HG02943 (cell line): Measurements from ENCODE around the gene TBC1D22A.

Experiments used
- ATAC-seq: cut with Tn5 transposase; IDR thresholded peaks from one replicate; pipeline ENCODE4 v1.9.1; 2021; ENCODE audit warnings: mild to moderate bottlenecking, low read depth, moderate library complexity; ENCODE audit not compliant: unreplicated experiment

The TBC1D22A gene

GRCh38 chr22:47035425-47035881 lies 273.0 kb downstream of the TBC1D22A start:
- ATAC-seq: no peak

GRCh38 chr22:47036352-47036751 lies 273.9 kb downstream of the TBC1D22A start:
- no peak for ATAC-seq

GRCh38 chr22:47036936-47037485 lies 274.6 kb downstream of the TBC1D22A start:
- ATAC-seq: no peak

DNA sequence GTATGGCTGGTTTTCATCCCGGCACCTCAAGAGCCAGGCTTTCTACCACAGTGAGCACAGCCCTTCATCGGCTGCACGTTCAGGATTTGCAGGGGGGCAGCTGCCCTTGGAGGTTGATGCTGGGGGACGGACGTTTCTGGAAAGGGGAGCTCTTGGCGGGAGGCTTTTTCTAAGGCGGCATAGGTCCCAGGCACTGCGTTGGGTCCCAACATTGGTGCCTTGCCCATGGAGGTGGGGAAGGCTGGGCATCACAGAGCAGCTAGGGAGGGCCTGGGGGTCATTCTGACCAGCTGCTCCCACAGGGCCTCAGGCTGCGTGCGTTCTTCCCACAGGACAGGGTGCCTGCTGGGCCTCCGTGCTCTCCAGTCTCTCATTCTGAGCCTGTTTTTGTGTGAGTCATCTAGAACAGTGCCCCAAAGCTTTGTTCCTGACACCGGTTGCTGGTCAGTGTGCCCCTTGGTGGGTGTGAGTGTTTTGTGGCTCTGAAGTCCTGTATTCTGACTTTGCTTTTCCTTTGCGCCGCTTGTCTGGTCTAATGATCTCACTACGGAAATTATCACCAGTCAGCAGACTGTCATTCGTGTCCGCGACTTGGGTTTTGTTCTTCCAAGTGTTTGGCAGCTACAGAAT lies 275.9 kb downstream of the TBC1D22A start:
- ATAC-seq: no peak

- ATAC-seq: no peak
These were observed 276.9 kb downstream of the TBC1D22A start for GRCh38 chr22:47039356-47039755.

GRCh38 chr22:47040486-47041270 lies 278.2 kb downstream of the TBC1D22A start:
- no peak for ATAC-seq

GRCh38 chr22:47041271-47042115 lies 279.0 kb downstream of the TBC1D22A start:
- ATAC-seq: no peak

DNA sequence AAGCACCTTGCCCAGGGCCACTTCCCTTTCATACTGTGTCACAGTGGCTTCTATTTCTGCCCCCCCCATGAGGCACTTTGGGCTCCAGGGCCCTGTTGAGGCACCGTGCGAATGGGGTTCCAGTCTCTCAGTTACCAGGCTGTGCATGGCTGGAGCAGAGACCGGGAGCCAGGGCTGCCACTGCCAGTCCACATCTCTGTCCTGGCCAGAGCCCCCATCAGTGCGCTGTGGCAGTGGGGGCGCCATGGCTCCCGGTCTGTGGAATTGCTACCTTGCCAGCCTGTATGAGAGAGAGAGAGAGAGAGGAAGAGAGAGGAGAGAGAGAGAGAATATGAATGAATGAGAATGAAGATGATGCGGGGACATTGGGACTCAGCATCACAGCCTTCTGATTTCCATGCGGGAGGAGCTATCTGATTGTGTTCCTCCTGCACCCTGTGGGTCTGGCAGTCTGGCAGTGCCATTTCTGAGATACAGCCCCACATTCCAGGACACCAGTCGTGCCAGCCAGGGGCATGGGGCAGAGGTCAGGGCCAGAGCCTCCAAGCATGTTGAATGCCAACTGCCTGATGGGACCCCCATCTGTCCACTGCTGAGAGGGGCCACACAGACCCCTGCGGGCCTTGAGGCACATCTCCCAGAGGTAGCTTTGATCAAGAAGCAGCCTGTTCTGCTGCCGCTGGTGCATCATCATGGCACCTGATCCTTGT lies 279.8 kb downstream of the TBC1D22A start:
- ATAC-seq: no peak

DNA sequence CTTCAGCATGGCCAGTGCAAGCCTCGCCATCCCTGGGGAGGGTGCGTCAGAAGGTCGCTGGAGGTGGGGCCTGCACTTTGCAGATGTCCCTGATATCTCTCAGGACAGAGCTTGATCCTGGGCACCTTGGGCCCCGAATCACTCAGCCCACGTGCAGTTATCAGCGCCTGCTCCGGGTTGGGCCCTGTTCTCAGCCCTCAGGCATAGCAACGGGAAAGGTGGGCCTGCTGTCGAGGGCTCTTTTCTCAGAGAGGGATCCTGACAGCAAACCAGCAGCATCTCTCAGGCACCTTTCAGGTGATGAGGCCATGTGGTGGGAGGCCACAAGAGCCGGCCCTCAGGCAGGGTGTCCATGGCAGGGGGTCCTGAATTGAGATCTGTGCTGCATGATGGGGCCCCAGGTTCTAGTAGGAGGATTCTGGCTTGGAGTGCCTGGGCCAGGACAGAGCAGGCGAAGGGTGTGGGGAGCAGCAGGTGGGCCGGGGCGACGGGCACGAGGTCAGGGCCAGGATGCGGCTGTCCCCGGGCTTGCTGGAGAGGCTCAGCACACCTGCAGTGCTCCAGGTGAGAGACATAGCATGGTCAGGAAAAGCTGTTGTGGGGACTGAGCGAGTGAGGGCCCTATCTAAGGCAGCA lies 280.5 kb downstream of the TBC1D22A start:
- no peak for ATAC-seq

DNA sequence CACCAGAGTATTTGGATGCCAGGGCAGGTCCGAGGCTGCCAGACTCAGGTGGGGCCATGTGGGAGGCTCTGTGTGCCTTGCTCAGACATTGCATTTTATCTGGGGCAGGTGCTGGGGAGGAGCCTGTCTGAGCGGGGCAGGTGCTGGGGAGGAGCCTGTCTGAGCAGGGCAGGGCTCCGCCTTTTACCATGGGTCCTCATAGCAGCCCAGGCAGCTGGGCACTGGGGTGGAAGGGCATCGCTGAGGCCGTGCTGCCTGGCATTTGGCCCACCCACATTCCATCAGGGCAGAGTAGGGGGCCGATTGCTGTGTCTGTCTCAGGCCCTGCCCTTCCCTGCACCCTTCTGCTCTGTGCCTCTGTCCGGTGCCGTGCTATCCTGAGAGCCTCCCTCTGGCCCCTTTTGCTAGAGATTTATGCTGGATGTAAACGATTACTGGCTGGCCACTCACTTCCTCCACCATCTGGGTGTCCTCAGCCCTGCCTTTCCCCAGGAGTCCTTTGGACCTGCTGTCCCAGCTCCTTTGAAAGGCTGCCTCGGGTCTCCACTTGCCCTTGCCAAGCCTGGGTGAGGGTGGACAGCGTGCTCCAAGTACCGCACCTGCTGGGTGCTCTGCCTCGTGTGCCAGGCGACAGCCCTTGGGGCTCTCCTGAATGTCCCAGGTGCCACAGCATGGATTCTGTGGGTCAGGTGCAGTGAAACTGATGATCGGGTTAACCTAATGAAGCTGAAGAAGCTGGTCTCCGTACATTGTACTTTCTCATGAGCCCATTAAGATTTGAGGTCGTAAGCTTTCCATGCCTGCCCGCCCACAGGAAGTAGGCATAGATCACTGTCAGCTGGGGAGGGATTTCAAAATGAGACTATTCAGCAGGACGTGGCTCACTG lies 281.6 kb downstream of the TBC1D22A start:
- ATAC-seq: no peak

DNA sequence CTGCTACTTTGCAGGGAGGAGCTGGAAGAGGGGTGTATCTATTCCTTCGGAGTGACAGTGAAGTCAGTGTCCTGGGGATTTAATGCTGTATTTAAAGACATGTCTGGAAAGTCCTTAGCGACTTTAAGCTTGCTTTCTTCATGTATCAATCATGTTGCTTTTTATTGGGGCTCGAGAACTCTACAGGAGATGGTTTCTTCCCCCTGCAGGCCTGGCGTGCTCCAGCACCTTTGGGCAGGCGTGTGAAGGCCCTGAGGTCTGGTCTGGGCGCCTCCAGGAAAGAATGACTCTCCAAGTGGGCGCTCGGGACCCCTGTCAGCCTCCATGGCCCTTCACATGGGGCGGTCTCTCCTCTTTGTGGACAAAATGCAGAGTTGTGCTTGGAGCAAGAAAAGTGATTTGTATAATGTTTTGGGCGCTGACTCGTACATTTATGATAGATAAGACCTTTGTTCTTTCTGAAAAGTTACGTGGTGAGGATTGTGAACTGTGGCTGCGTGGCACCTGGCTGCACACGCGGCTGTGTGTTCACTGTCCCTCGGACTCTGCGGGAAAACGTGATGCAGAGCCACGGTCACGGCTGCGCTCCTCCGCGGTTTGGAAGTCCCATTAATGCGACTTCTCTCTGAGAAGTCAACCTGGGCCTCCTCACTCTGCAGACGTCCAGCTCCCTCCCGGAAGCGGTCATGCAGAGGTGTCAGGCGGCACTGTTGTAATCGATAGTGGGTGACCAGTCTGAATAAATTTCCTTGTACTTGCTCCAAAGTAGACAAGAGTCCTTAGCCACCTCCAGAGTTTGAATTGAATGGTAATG lies 282.5 kb downstream of the TBC1D22A start:
- no peak for ATAC-seq

DNA sequence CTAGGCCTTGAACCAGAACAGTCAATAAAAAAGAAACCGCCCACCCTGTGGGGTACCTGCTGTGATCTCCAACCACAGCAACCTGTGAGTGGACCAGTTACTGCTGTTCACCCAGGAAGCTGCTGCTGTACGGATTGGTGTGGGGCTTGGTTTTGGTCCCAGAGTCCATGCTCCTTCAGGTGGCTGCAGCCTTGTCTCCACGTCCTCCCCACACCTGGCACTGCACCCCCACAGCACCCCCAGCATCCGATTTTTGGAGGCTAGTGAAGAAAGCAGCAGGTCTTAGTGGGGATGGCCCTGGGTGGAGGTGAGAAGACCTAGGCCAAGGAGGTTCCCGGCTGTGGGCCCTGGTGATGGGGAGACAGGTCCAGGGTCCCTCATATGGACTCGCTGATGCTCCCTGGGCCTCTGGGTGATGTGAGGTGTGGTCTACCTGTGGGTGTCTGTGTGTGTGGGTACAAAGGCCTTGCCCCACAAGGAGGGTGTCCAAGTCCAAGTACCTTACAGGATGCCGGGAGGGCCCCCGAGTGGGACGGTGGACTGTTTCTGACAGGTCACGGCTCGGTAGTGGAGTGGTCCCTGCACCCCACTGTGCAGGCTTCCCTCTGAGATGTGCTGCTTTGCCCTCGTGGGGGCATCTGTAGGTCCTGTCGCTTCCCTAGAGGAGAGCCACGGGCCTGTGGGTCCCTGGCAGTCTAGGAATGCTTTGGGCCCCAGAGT lies 283.4 kb downstream of the TBC1D22A start:
- no peak for ATAC-seq

DNA sequence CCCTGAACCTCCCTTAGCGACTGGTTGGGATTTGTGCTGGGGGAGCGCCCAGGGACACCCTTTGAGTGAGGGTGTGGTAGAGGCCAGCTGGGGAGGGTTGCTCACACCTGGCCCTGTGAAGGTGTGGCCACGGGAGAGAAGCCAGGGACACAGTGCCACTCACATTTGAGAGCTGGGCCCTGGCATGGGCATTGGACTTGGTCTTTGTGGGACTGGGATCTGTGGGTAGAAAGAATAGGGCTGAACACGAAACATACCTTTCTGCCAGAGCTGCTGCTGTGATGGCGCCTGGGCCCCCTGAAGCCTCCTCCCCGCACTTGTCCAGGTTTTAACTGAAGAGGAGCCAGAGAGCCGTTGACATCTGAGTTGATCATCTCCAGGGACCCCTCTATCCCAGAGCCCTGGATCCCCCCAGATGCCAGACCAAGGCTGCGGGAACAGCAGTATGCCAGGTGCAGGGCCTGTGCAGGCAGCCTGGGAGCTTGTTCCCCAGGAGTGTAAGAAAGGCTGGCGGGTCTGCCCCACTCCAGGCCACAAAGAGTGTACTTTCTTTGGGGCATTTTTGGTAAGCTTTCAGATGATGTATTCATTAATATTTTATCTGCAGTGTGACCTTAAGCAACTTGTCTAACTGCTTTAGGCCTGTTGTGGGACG lies 284.1 kb downstream of the TBC1D22A start:
- ATAC-seq: no peak

DNA sequence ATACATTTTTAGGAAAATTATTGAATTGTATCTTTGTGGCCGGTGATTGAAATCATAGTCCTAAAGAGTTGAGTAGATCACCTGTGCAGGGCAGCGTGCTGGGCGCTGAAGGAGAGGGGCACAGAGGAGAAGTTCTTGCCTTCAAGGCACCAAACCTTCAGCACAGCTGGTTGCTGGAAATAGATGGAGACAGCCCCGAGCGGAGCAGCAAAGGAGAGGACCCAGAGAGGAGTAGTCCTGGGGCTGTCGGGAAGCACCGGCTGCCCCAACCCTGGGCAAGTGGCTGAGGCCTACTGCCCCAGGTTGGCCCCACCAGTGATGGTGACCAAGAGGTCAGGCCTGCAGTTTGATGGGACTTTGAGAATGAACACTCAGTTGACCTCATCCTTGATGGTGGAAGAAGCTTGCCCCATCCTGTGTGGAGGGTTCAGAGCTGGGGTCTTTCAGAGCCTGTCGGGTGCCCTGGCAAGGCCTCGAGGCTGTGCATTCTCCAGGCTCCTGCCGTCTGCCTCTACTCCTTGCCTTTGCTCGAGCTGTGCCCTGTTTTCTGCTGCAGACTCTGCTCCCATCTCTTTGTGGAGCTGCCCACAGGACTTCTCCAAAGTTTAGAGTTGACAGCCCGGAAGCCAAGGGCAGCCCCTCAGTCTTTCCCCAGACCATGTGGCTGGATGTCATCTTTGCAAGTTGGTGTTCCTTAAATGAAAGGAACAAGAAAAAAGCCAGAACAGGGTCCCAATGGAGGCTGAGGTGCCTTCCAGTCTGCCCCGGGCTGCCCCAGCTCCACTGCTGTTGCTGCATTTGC lies 285.1 kb downstream of the TBC1D22A start:
- ATAC-seq: no peak

- ATAC-seq: no peak
These were observed 285.9 kb downstream of the TBC1D22A start for GRCh38 chr22:47048123-47049077.
